Prostate gland (tissue), 2 donors: ENCODE data around the gene ALG6.

Experiments
- POLR2A ChIP-seq: fragments of 450-650 bp; IDR thresholded peaks from one replicate; pipeline ENCODE4 v1.6.1; 2016; ENCODE audit warnings: antibody characterized with exemption, mild to moderate bottlenecking
- POLR2AphosphoS5 ChIP-seq: sonication (generic); formaldehyde crosslinking; IDR thresholded peaks from one replicate; pipeline ENCODE4 v1.6.1; 2017; ENCODE audit warnings: antibody characterized with exemption
- TF ChIP-seq, protein P1 (sequence below), 4 experiments: fragments of 200-600 bp in 2 of 4; fragments of 450-650 bp in 2 of 4; sonication (generic) in 2 of 4; IDR thresholded peaks; 1 replicate in 3 of 4; 2 replicates in 1 of 4; pipeline ENCODE4 v1.5.1; 2016 to 2019; ENCODE audit warnings: antibody characterized with exemption in 4 of 4, mild to moderate bottlenecking in 2 of 4, moderate library complexity in 2 of 4

DNA sequence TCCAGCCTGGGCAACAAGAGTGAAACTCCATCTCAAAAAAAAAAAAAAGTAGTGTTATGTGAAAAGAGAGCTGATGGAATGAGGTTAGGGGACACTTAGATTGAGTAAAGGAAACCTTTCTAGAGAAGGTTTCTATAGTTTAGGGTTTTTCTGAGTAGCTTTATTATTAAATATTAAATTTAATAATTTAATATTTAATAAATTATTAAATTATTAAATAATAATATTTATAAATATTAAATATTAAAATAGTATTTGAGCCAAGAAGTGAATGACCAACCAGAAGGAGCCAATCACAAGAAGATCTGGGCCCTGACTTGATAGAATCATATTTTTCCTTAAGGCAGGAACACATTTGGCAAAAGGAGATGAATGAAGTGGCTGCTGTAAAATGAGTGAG, 50.7 kb downstream of the ALG6 start:
- TF ChIP-seq, protein P1, sequence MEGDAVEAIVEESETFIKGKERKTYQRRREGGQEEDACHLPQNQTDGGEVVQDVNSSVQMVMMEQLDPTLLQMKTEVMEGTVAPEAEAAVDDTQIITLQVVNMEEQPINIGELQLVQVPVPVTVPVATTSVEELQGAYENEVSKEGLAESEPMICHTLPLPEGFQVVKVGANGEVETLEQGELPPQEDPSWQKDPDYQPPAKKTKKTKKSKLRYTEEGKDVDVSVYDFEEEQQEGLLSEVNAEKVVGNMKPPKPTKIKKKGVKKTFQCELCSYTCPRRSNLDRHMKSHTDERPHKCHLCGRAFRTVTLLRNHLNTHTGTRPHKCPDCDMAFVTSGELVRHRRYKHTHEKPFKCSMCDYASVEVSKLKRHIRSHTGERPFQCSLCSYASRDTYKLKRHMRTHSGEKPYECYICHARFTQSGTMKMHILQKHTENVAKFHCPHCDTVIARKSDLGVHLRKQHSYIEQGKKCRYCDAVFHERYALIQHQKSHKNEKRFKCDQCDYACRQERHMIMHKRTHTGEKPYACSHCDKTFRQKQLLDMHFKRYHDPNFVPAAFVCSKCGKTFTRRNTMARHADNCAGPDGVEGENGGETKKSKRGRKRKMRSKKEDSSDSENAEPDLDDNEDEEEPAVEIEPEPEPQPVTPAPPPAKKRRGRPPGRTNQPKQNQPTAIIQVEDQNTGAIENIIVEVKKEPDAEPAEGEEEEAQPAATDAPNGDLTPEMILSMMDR (IDR thresholded peaks at IDR 0.05), result no peak
- no peak for TF ChIP-seq POLR2A
- no peak for TF ChIP-seq POLR2AphosphoS5
